IPS-15b (cell line): ENCODE measurements around the gene PTN.

Experiments used
- H3K27me3 ChIP-seq: one replicate; pipeline ENCODE4 v1.6.1; 2013; ENCODE audit warnings: low read length; ENCODE audit not compliant: control insufficient read depth, insufficient read depth
- H3K36me3 ChIP-seq: one replicate; pipeline ENCODE4 v1.6.1; 2013; ENCODE audit warnings: low read length; ENCODE audit not compliant: control insufficient read depth, insufficient read depth
- H3K4me1 ChIP-seq: one replicate; pipeline ENCODE4 v1.6.1; 2013; ENCODE audit warnings: mild to moderate bottlenecking, low read length; ENCODE audit not compliant: control insufficient read depth, insufficient read depth
- H3K4me3 ChIP-seq: one replicate; pipeline ENCODE4 v1.5.1; 2013; ENCODE audit warnings: low read depth, low read length
- H3K9ac ChIP-seq: one replicate; pipeline ENCODE4 v1.6.1; 2013; ENCODE audit warnings: low read depth, mild to moderate bottlenecking, low read length
- H3K9me3 ChIP-seq: one replicate; pipeline ENCODE4 v1.6.1; 2013; ENCODE audit warnings: mild to moderate bottlenecking, low read length; ENCODE audit not compliant: control insufficient read depth, insufficient read depth

Gene PTN

DNA sequence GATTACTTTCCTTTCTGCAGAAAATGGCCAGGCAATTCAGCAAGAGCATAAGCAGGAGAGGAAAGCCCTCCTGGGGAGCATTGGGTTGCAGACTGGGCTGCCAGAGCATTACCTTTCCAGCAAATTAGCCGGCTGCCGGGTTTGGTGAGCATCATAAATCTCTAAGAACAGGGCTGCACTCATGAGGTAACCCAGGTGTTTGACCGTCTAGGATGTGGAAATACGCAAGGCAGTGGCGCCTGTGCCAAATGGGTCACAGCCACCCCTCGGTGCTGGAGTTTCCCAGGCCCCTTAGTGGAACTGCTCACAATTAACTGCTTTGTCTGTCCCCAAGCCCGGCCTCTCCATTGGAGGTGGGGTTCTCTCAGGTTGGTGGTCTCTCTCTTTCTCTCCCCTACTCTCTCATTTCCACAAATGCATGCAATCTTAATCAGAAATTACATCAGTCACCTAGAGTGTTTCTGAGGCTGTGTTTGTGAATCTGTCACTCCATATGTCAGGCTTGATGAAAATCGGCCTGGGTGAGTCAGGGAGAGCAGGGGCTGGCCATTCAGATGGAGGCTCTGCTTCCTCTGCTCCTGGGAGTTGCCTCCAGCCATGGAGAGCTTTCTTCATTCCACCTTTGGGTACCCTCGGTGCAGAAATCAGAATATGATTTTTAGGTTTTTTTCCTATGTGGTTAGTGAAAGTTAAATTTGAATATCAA is 26.7 kb downstream of the PTN start:
- no peak overlapping the region for H3K9ac ChIP-seq

GRCh38 chr7:137313201-137313600 is 30.3 kb downstream of the PTN start:
- Histone ChIP-seq H3K9ac (no peak overlapping the region), H3K4me1 (peaks cover 2% of the 10 kb centered on the region), H3K36me3 (no peaks in the 10 kb centered on the region), H3K9me3 (no peaks in the 10 kb centered on the region), H3K27me3 (no peaks in the 10 kb centered on the region), H3K4me3 (no peak overlapping the region)

More for the DNA sequence above, 26.7 kb downstream of the PTN start:
- Histone ChIP-seq H3K27me3 (no peaks in the 10 kb centered on the region), H3K9me3 (no peaks in the 10 kb centered on the region), H3K4me3 (no peak overlapping the region), H3K4me1 (peaks cover 2% of the 10 kb centered on the region), H3K36me3 (no peaks in the 10 kb centered on the region)

DNA sequence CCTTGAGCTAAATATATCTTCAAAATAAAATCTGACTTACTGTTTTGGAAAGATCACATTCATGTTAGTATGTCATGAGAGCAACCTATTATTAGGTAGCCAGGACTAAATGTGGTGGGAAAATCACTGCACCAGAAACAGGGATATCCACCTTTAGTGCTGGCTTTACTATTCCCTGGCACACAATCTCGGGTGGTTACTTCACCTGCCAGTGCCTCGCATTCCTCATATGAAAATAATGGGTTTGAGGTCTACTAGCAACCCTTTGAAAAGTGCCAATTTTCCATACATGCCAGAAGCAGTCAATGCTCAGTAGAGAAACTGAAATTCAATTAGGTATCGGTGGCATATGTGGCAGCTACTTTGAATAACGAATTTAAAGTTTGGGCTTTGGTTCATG is 36.8 kb downstream of the PTN start:
- Histone ChIP-seq H3K36me3 (no peaks in the 10 kb centered on the region), H3K9me3 (no peaks in the 10 kb centered on the region), H3K4me1 (no peaks in the 10 kb centered on the region), H3K27me3 (no peaks in the 10 kb centered on the region), H3K4me3 (no peak overlapping the region), H3K9ac (no peak overlapping the region)

DNA sequence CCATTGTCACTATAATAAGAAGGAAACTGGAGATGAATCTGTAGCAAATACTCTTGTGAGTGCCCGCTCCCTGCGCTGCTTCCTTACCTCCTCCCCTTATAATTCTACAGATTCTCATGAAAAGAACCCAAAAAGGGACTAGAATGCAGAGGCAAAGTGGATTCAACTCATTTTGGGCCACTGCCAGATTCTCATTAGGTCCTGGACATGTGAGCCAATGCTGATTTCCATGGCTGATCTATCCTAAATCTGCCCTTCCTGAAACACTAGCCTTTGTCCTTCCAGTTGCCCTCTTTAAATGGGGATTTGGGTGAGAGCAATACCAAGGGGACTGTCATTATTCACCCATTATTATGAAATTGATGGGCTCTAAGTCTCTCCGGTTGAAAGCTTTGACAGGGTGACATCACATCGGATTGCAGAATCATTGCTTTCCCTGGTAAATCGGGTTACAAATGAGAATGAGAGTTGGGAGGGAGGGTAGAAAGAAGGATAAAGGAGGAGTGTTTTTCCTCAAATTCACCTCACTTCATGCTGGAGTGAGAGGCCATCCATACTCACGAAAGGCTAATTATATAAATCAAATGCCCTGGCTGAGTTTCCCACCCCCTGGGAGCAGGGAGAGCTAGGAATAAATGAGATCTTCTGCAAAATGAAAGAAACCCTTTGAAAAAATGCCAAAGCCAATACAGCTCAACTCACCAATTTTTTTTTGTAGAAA is 37.5 kb downstream of the PTN start:
- no peaks in the 10 kb centered on the region for H3K4me1 ChIP-seq
- no peaks in the 10 kb centered on the region for H3K36me3 ChIP-seq
- H3K4me3 ChIP-seq = no peak overlapping the region
- no peaks in the 10 kb centered on the region for H3K9me3 ChIP-seq
- H3K9ac ChIP-seq = no peak overlapping the region
- H3K27me3 ChIP-seq = no peaks in the 10 kb centered on the region

DNA sequence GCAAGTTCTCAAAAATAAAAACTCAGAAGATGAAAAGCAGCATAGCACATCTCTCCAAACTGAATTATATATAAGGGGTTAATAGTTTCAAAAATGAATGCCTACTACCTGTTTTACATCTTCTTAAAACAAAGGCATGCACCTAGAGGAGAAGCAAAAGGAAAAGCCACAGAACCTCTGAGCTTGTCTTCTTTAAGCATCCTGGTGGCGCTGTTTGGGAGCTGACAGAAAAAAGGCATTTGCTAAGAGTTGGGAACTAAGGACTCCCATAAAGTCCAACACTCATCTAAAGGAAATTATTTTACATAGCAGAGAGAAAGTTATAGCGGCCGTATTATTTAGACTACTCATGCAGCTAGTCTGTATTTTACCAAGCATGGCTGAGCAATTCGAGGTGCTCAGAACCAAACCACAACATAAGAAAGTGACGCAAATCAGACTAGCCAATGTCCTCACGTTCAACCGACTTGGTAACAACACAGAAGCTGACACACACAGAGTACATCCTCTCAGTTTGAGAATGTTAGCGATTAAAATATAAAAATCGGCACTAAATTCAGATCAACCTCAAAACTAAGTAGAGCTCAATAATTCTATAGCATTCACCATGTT is 38.8 kb downstream of the PTN start:
- no peaks in the 10 kb centered on the region for H3K9me3 ChIP-seq
- no peak overlapping the region for H3K4me3 ChIP-seq
- no peaks in the 10 kb centered on the region for H3K27me3 ChIP-seq
- no peaks in the 10 kb centered on the region for H3K36me3 ChIP-seq
- no peaks in the 10 kb centered on the region for H3K4me1 ChIP-seq
- H3K9ac ChIP-seq = no peak overlapping the region

DNA sequence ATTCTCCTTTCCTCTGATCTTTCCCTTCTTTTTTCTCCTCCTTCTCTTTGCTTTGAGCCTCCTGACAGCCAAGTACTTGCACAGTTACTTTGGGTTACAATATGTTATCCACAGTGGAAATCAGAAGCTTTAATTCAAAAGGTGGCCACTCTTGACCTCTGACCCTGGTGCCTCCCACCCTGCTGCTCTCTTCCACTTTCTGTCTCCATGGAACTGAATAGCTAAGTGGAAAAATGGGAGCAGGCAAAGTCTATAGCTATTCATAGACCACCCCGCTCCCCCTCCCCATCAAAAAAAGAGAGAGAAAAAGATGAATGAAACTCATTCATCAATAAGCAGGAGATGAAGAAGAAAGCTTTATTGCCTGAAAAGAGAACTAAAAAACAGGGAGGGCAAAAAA is 39.4 kb downstream of the PTN start:
- H3K9ac ChIP-seq = no peak overlapping the region
- H3K4me1 ChIP-seq = no peaks in the 10 kb centered on the region
- H3K4me3 ChIP-seq = no peak overlapping the region
- H3K9me3 ChIP-seq = no peaks in the 10 kb centered on the region
- H3K27me3 ChIP-seq = no peaks in the 10 kb centered on the region
- H3K36me3 ChIP-seq = no peaks in the 10 kb centered on the region

- H3K9ac ChIP-seq = no peak overlapping the region
- H3K27me3 ChIP-seq = no peaks in the 10 kb centered on the region
- no peaks in the 10 kb centered on the region for H3K36me3 ChIP-seq
- H3K9me3 ChIP-seq = no peaks in the 10 kb centered on the region
- H3K4me1 ChIP-seq = no peaks in the 10 kb centered on the region
- H3K4me3 ChIP-seq = no peak overlapping the region
These were observed 41.5 kb downstream of the PTN start for GRCh38 chr7:137302081-137302480.

GRCh38 chr7:137298464-137298794 is 45.1 kb downstream of the PTN start:
- no peak overlapping the region for H3K4me3 ChIP-seq
- H3K9ac ChIP-seq = no peak overlapping the region
- H3K27me3 ChIP-seq = no peaks in the 10 kb centered on the region
- H3K9me3 ChIP-seq = no peaks in the 10 kb centered on the region
- H3K36me3 ChIP-seq = no peaks in the 10 kb centered on the region
- no peaks in the 10 kb centered on the region for H3K4me1 ChIP-seq

- Histone ChIP-seq H3K36me3 (no peaks in the 10 kb centered on the region), H3K9me3 (no peaks in the 10 kb centered on the region), H3K27me3 (no peaks in the 10 kb centered on the region), H3K4me1 (no peaks in the 10 kb centered on the region), H3K9ac (no peak overlapping the region), H3K4me3 (no peak overlapping the region)
These were observed 45.7 kb downstream of the PTN start for GRCh38 chr7:137297551-137298463.

GRCh38 chr7:137296576-137296975 is 47.0 kb downstream of the PTN start:
- H3K9me3 ChIP-seq = no peaks in the 10 kb centered on the region
- H3K4me1 ChIP-seq = no peaks in the 10 kb centered on the region
- H3K36me3 ChIP-seq = no peaks in the 10 kb centered on the region
- H3K27me3 ChIP-seq = no peaks in the 10 kb centered on the region
- no peak overlapping the region for H3K9ac ChIP-seq
- no peak overlapping the region for H3K4me3 ChIP-seq

- Histone ChIP-seq H3K27me3 (no peaks in the 10 kb centered on the region), H3K4me3 (no peak overlapping the region), H3K9ac (no peak overlapping the region), H3K36me3 (no peaks in the 10 kb centered on the region), H3K4me1 (no peaks in the 10 kb centered on the region), H3K9me3 (no peaks in the 10 kb centered on the region)
These were observed 47.7 kb downstream of the PTN start for GRCh38 chr7:137295739-137296324.
